HepG2 (cell line): ENCODE measurements around the gene GNB1. TPM values are rescaled to one million over a fixed set of nuclear protein-coding genes. Genes with fewer than 3 reads are reported as not detected.

Source experiments
- ARID4A ChIP-seq: sonication (generic); formaldehyde crosslinking; IDR thresholded peaks from 2 replicates; pipeline ENCODE4 v1.5.0; 2020; ENCODE audit warnings: mild to moderate bottlenecking, missing genetic modification reagents, borderline replicate concordance
- FOXC1 ChIP-seq: sonication (generic); formaldehyde crosslinking; IDR thresholded peaks from 2 replicates; pipeline ENCODE4 v1.8.0; 2022; ENCODE audit warnings: mild to moderate bottlenecking, missing genetic modification reagents, borderline replicate concordance
- GZF1 ChIP-seq: sonication (generic); formaldehyde crosslinking; IDR thresholded peaks from 2 replicates; pipeline ENCODE4 v1.5.1; 2020; ENCODE audit warnings: mild to moderate bottlenecking, missing genetic modification reagents
- HCFC1 ChIP-seq: fragments of 150-350 bp; IDR thresholded peaks from 2 replicates; pipeline ENCODE4 v1.6.1; 2014; ENCODE audit warnings: low read depth, low read length
- MXD3 ChIP-seq: IDR thresholded peaks from 2 replicates; pipeline ENCODE4 v1.6.1; 2016; ENCODE audit warnings: mild to moderate bottlenecking, missing biosample characterization, missing genetic modification reagents
- PCBP1 ChIP-seq: fragments of 200-400 bp; formaldehyde crosslinking; IDR thresholded peaks from 2 replicates; pipeline ENCODE4 v1.6.1; 2017; ENCODE audit warnings: mild to moderate bottlenecking, low read depth, low read length, borderline replicate concordance
- PRMT3 ChIP-seq: sonication (generic); formaldehyde crosslinking; IDR thresholded peaks from 2 replicates; pipeline ENCODE4 v1.8.1; 2022; ENCODE audit warnings: low read depth, mild to moderate bottlenecking, moderate library complexity, missing genetic modification reagents, borderline replicate concordance
- SP140L ChIP-seq: sonication (generic); formaldehyde crosslinking; IDR thresholded peaks from 2 replicates; pipeline ENCODE4 v1.4.0; 2020; ENCODE audit warnings: missing genetic modification reagents, borderline replicate concordance
- SSRP1 ChIP-seq: IDR thresholded peaks from 2 replicates; pipeline ENCODE4 v1.6.1; 2016; ENCODE audit warnings: control low read depth
- THAP11 ChIP-seq: IDR thresholded peaks from 2 replicates; pipeline ENCODE4 v1.6.1; 2016; ENCODE audit warnings: missing biosample characterization, missing genetic modification reagents
- ZBTB42 ChIP-seq: sonication (generic); formaldehyde crosslinking; IDR thresholded peaks from 2 replicates; pipeline ENCODE4 v1.5.0; 2020; ENCODE audit warnings: mild to moderate bottlenecking, missing genetic modification reagents
- ZFP41 ChIP-seq: sonication (generic); formaldehyde crosslinking; IDR thresholded peaks from 2 replicates; pipeline ENCODE4 v1.4.0; 2020; ENCODE audit warnings: mild to moderate bottlenecking, missing genetic modification reagents, borderline replicate concordance
- ZNF691 ChIP-seq: sonication (generic); formaldehyde crosslinking; IDR thresholded peaks from 2 replicates; pipeline ENCODE4 v1.4.0; 2020; ENCODE audit warnings: missing genetic modification reagents, low read depth, mild to moderate bottlenecking, borderline replicate concordance
- ZNF713 ChIP-seq: sonication (generic); formaldehyde crosslinking; IDR thresholded peaks from 2 replicates; pipeline ENCODE4 v1.4.0; 2020; ENCODE audit warnings: mild to moderate bottlenecking, missing genetic modification reagents
- ZNF772 ChIP-seq: sonication (generic); formaldehyde crosslinking; IDR thresholded peaks from 2 replicates; pipeline ENCODE4 v1.5.0; 2020; ENCODE audit warnings: mild to moderate bottlenecking, missing genetic modification reagents
- ZNF83 ChIP-seq: sonication (generic); formaldehyde crosslinking; IDR thresholded peaks from 2 replicates; pipeline ENCODE4 v1.4.0; 2020; ENCODE audit warnings: missing genetic modification reagents, mild to moderate bottlenecking, borderline replicate concordance
- ZUFSP ChIP-seq: sonication (generic); formaldehyde crosslinking; IDR thresholded peaks from 2 replicates; pipeline ENCODE4 v1.9.0; 2021; ENCODE audit warnings: missing genetic modification reagents, mild to moderate bottlenecking, borderline replicate concordance
- ZXDC ChIP-seq: sonication (generic); formaldehyde crosslinking; IDR thresholded peaks from 2 replicates; pipeline ENCODE4 v1.5.0; 2020; ENCODE audit warnings: mild to moderate bottlenecking, missing genetic modification reagents
- polyA plus RNA-seq, 8 experiments: library from polyadenylated mRNA; depleted of rRNA in 3 of 8; stranded (reverse) in 7 of 8; unstranded in 1 of 8; fragments of >200 nt; fragmentation: Illumina TruSeq in 4 of 8; extraction: Trizol in 4 of 8; gene quantifications; 2 replicates each; pipeline versions ENCODE4 v1.2.1 to v1.2.3, GENCODE V29; 2011 to 2016; ENCODE audit warnings: low read depth in 4 of 8, missing spikeins in 1 of 8, mixed read lengths in 1 of 8; ENCODE audit not compliant: insufficient read depth in 1 of 8
- total RNA-seq, 5 experiments: library from RNA; depleted of rRNA; stranded (reverse); fragments of >200 nt; fragmentation: Illumina TruSeq; extraction: Trizol; gene quantifications; 2 replicates each; pipeline ENCODE4 v1.2.3, GENCODE V29; 2016; ENCODE audit warnings: low read depth in 1 of 5

The GNB1 gene
- total and polyA plus RNA-seq, 2 of the 13 experiments (the other 11 are each of a cell fraction or from before 2014, with no cell fraction given), result 66.2 to 327 TPM

- peak; percentile 19; the same call in 1 of the 2 replicates for TF ChIP-seq SP140L (CRISPR knock-in tag)
- TF ChIP-seq ZNF691 (CRISPR knock-in tag), result peak; percentile 37; the same call in 1 of the 2 replicates
- no peak for TF ChIP-seq HCFC1
- TF ChIP-seq ZXDC, result 0 out of 2 replicates have a peak, but pooled peaks have one; percentile 16
- TF ChIP-seq ZNF772 (CRISPR knock-in tag), result no peak
- peak; percentile 91 for TF ChIP-seq ARID4A (CRISPR knock-in tag)
- TF ChIP-seq ZUFSP (CRISPR knock-in tag), result no peak
- no peak; the same call in 1 of the 2 replicates for TF ChIP-seq GZF1 (CRISPR knock-in tag)
- 0 out of 2 replicates have a peak, but pooled peaks have one; percentile 17 for TF ChIP-seq PRMT3 (CRISPR knock-in tag)
- TF ChIP-seq ZBTB42 (CRISPR knock-in tag), result no peak
- 0 out of 2 replicates have a peak, but pooled peaks have one; percentile 50 for TF ChIP-seq ZFP41
- no peak for TF ChIP-seq ZNF713
- no peak for TF ChIP-seq SSRP1 (CRISPR knock-in tag)
- peak; percentile 51 for TF ChIP-seq THAP11 (CRISPR knock-in tag)
- TF ChIP-seq FOXC1, result peak; percentile 60
- peak; percentile 83; the same call in 1 of the 2 replicates for TF ChIP-seq MXD3
- no peak for TF ChIP-seq ZNF83 (CRISPR knock-in tag)
- no peak for TF ChIP-seq PCBP1
Measured at GRCh38 chr1:1778663-1779319, 112.1 kb downstream of the GNB1 start (continued).
